SIG-M5 treated with dmso at 0.1 percent for 504 hours (cell line): ENCODE results near the gene POLA1.
"Not testable (repeated sequence)": the region's sequence is repeated elsewhere in the genome, so short reads cannot be mapped to it uniquely, and the experiment has no call there.

Source experiments
- DNase-seq: peaks from one replicate; lab custom pipeline; 2025; ENCODE audit not compliant: unreplicated experiment; lab: John Stamatoyannopoulos, UW

POLA1 gene

GRCh38 chrX:24693453-24694202, at the start of gene POLA1:
POLA1 (plus strand) TSS chrX:24693918; CDS start chrX:24693962, 44 bp downstream.
- DNase-seq = peak; percentile 91

- DNase-seq = no peak
These were observed 47.7 kb upstream of the POLA1 start for GRCh38 chrX:24646006-24646405.

GRCh38 chrX:24646745-24647182, 47.0 kb upstream of the POLA1 start:
- DNase-seq = no peak

- DNase-seq = no peak
These were observed 46.3 kb upstream of the POLA1 start, which contains the start of gene PCYT1B for GRCh38 chrX:24647257-24648058. PCYT1B (minus strand) TSS chrX:24647347; CDS start chrX:24647105, 242 bp downstream.

GRCh38 chrX:24648495-24648894, 45.2 kb upstream of the POLA1 start:
- DNase-seq = no peak

- DNase-seq = no peak
These were observed 41.9 kb upstream of the POLA1 start for GRCh38 chrX:24651783-24652182.

- DNase-seq = not testable (repeated sequence)
These were observed 38.0 kb upstream of the POLA1 start for GRCh38 chrX:24655679-24656078.

GRCh38 chrX:24657671-24658386, 35.9 kb upstream of the POLA1 start:
- no peak for DNase-seq

- no peak for DNase-seq
These were observed 35.3 kb upstream of the POLA1 start for GRCh38 chrX:24658421-24658820.

- no peak for DNase-seq
These were observed 34.6 kb upstream of the POLA1 start for GRCh38 chrX:24659106-24659505.

- DNase-seq = no peak
These were observed 34.1 kb upstream of the POLA1 start for GRCh38 chrX:24659646-24660045.

GRCh38 chrX:24661292-24661691, 32.4 kb upstream of the POLA1 start:
- no peak for DNase-seq

GRCh38 chrX:24662352-24662751, 31.4 kb upstream of the POLA1 start:
- DNase-seq = no peak

GRCh38 chrX:24668111-24668510, 25.6 kb upstream of the POLA1 start:
- no peak for DNase-seq

GRCh38 chrX:24672701-24673190, 21.0 kb upstream of the POLA1 start:
- DNase-seq = no peak

- no peak for DNase-seq
These were observed 20.3 kb upstream of the POLA1 start for GRCh38 chrX:24673424-24673823.

GRCh38 chrX:24676403-24677024, 17.2 kb upstream of the POLA1 start:
- DNase-seq = no peak

- DNase-seq = no peak
These were observed 10.8 kb upstream of the POLA1 start for GRCh38 chrX:24682739-24683432.

GRCh38 chrX:24684048-24684447, 9.7 kb upstream of the POLA1 start:
- no peak for DNase-seq

GRCh38 chrX:24692305-24692704, 1.4 kb upstream of the POLA1 start:
- DNase-seq = no peak
